Fibroblast of mammary gland (primary cell): ENCODE measurements around the gene CCDC13.

Experiments
- DNase-seq: peaks from one replicate; pipeline ENCODE4 v3.0.0-alpha.2; 2010; ENCODE audit warnings: low read depth
- H3K4me3 ChIP-seq: 2 replicates; pipeline ENCODE4 v1.5.1; 2011; ENCODE audit warnings: low read depth, mild to moderate bottlenecking, low read length, moderate library complexity; ENCODE audit not compliant: control insufficient read depth
- CTCF ChIP-seq: conservative IDR thresholded peaks from 2 replicates; pipeline ENCODE4 v1.5.1; 2011; ENCODE audit warnings: low read depth, low read length, inconsistent platforms; ENCODE audit not compliant: control insufficient read depth, insufficient read depth

Gene CCDC13

GRCh38 chr3:42804106-42804830 lies 31.2 kb upstream of the CCDC13 start, which contains the start of gene HIGD1A:
HIGD1A (minus strand) TSS chr3:42804490; CDS start chr3:42794253, 10,237 bp downstream.
- TF ChIP-seq CTCF, result no peak
- peak within 1 kb of the TSS; percentile 77 for H3K4me3 ChIP-seq
- peak; percentile 89 for DNase-seq

GRCh38 chr3:42803414-42804105 lies 30.5 kb upstream of the CCDC13 start:
- no peak for DNase-seq
- peak overlapping the region; percentile 77 for H3K4me3 ChIP-seq
- no peak for TF ChIP-seq CTCF

- DNase-seq, result no peak
- H3K4me3 ChIP-seq, result peak overlapping the region; percentile 77
- no peak for TF ChIP-seq CTCF
Observed at GRCh38 chr3:42802876-42803413, 29.9 kb upstream of the CCDC13 start.

GRCh38 chr3:42801784-42802183 lies 28.7 kb upstream of the CCDC13 start:
- no peak for TF ChIP-seq CTCF
- H3K4me3 ChIP-seq, result no peak overlapping the region
- no peak for DNase-seq

- TF ChIP-seq CTCF, result no peak
- no peak overlapping the region for H3K4me3 ChIP-seq
- no peak for DNase-seq
Observed at GRCh38 chr3:42801048-42801620, 28.1 kb upstream of the CCDC13 start.

- H3K4me3 ChIP-seq, result no peak overlapping the region
- no peak for TF ChIP-seq CTCF
- no peak for DNase-seq
Observed at GRCh38 chr3:42800251-42800650, 27.2 kb upstream of the CCDC13 start.
